H1 (cell line): ENCODE results near the gene PTPRT. TPM values are rescaled to one million over a fixed set of nuclear protein-coding genes. Genes with fewer than 3 reads are reported as not detected.

Experiments
- CTCF ChIA-PET: fragments of 300-600 bp; sonication (Branson Sonifier 250); formaldehyde crosslinking; loops from one replicate; lab custom pipeline; 2021; ENCODE audit not compliant: partially characterized antibody; lab: Charles Lee
- POLR2A ChIA-PET: fragments of 300-600 bp; sonication (Branson Sonifier 250); formaldehyde crosslinking; loops from one replicate; lab custom pipeline; 2021; ENCODE audit warnings: inconsistent platforms; ENCODE audit not compliant: partially characterized antibody; lab: Charles Lee
- DNase-seq, 2 experiments: peaks; one replicate each; pipeline versions ENCODE4 v3.0.0 to v3.0.0-alpha.2; 2010 to 2022; ENCODE audit warnings: low spot score in 2 of 2, low read depth in 1 of 2, mixed read lengths in 1 of 2
- FAIRE-seq: peaks from 2 replicates; lab custom pipeline; 2011; peaks lifted over from hg19 to GRCh38; lab: Jason Lieb, UNC
- H2AFZ ChIP-seq: 2 replicates; pipeline ENCODE4 v1.8.1; 2012; ENCODE audit warnings: low read length, inconsistent platforms
- H2AK5ac ChIP-seq: 2 replicates; pipeline ENCODE4 v1.6.1; 2013; ENCODE audit warnings: low read depth, low read length
- H2BK120ac ChIP-seq: replicated peaks from 2 replicates; pipeline ENCODE3; 2013; ENCODE audit warnings: low read depth, low read length, inconsistent platforms
- H2BK12ac ChIP-seq: 2 replicates; pipeline ENCODE4 v1.6.1; 2013; ENCODE audit warnings: low read depth, low read length
- H2BK15ac ChIP-seq: 2 replicates; pipeline ENCODE4 v1.6.1; 2013; ENCODE audit warnings: low read length
- H2BK20ac ChIP-seq: 2 replicates; pipeline ENCODE4 v1.6.1; 2013; ENCODE audit warnings: low read length
- H2BK5ac ChIP-seq: 2 replicates; pipeline ENCODE4 v1.6.1; 2013; ENCODE audit warnings: low read depth, low read length
- H3K14ac ChIP-seq: 2 replicates; pipeline ENCODE4 v1.6.1; 2013; ENCODE audit warnings: inconsistent platforms; ENCODE audit not compliant: insufficient read length
- H3K18ac ChIP-seq: 2 replicates; pipeline ENCODE4 v1.6.1; 2013; ENCODE audit warnings: low read length; ENCODE audit errors: extremely low read depth
- H3K23ac ChIP-seq: 2 replicates; pipeline ENCODE4 v1.6.1; 2013; ENCODE audit warnings: inconsistent platforms; ENCODE audit not compliant: insufficient read length
- H3K23me2 ChIP-seq: 2 replicates; pipeline ENCODE4 v1.6.1; 2013; ENCODE audit warnings: low read depth, low read length
- H3K27ac ChIP-seq: 2 replicates; pipeline ENCODE4 v1.6.1; 2011; ENCODE audit warnings: low read depth, low read length, inconsistent platforms
- H3K27me3 ChIP-seq, 4 experiments: replicated peaks in 1 of 4; 1 replicate in 1 of 4; 2 replicates in 3 of 4; pipeline versions ENCODE4 v1.6.1 to v1.8.1; 2011 to 2013; ENCODE audit warnings: low read length in 3 of 4, mild to moderate bottlenecking in 3 of 4, inconsistent platforms in 2 of 4, mixed read lengths in 2 of 4, moderate library complexity in 1 of 4; ENCODE audit not compliant: control insufficient read depth in 3 of 4, insufficient read depth in 3 of 4; ENCODE audit errors: extremely low read depth in 1 of 4
- H3K36me3 ChIP-seq, 4 experiments: 2 replicates each; pipeline versions ENCODE4 v1.6.1 to v1.8.1; 2011 to 2013; ENCODE audit warnings: mild to moderate bottlenecking in 4 of 4, low read length in 3 of 4, moderate library complexity in 2 of 4, control low read depth in 1 of 4, inconsistent platforms in 1 of 4; ENCODE audit not compliant: insufficient read depth in 4 of 4, control insufficient read depth in 2 of 4
- H3K4ac ChIP-seq: replicated peaks from 2 replicates; pipeline ENCODE3; 2013; ENCODE audit warnings: low read length, low read depth, mixed read lengths, inconsistent platforms; ENCODE audit not compliant: insufficient read length
- H3K4me1 ChIP-seq, 4 experiments: replicated peaks in 1 of 4; 1 replicate in 1 of 4; 2 replicates in 3 of 4; pipeline versions ENCODE4 v1.6.1 to v1.8.1; 2011 to 2013; ENCODE audit warnings: low read length in 3 of 4, inconsistent platforms in 2 of 4, mixed read lengths in 1 of 4; ENCODE audit not compliant: insufficient read depth in 4 of 4, control insufficient read depth in 3 of 4
- H3K4me2 ChIP-seq, 2 experiments: 2 replicates each; pipeline versions ENCODE4 v1.6.1 to v1.8.1; 2011 to 2013; ENCODE audit warnings: low read depth in 2 of 2, low read length in 2 of 2, control low read depth in 1 of 2, inconsistent platforms in 1 of 2, mild to moderate bottlenecking in 1 of 2; ENCODE audit not compliant: insufficient read depth in 1 of 2
- H3K4me3 ChIP-seq, 4 experiments: fragments of 200-600, 300-600 bp in 1 of 4; sonication (generic), shearing (Covaris generic), sonication (Bioruptor Twin) in 1 of 4; 2 replicates each; pipeline versions ENCODE4 v1.5.1 to v1.8.1; 2011 to 2016; ENCODE audit warnings: low read length in 4 of 4, low read depth in 3 of 4, control low read depth in 2 of 4, inconsistent platforms in 2 of 4, mild to moderate bottlenecking in 2 of 4, mixed read lengths in 1 of 4, moderate library complexity in 1 of 4; ENCODE audit not compliant: insufficient read depth in 2 of 4; ENCODE audit errors: extremely low read depth in 1 of 4
- H3K56ac ChIP-seq: replicated peaks from 2 replicates; pipeline ENCODE3; 2013; ENCODE audit warnings: low read depth, mild to moderate bottlenecking, mixed read lengths, low read length, inconsistent platforms; ENCODE audit not compliant: insufficient read length
- H3K79me1 ChIP-seq: 2 replicates; pipeline ENCODE4 v1.6.1; 2013; ENCODE audit warnings: low read depth, low read length, control low read depth
- H3K79me2 ChIP-seq, 2 experiments: 2 replicates each; pipeline versions ENCODE4 v1.6.1 to v1.8.1; 2012 to 2013; ENCODE audit warnings: low read length in 2 of 2, mild to moderate bottlenecking in 2 of 2, inconsistent platforms in 1 of 2; ENCODE audit not compliant: insufficient read depth in 2 of 2, control insufficient read depth in 1 of 2
- H3K9ac ChIP-seq, 4 experiments: replicated peaks in 1 of 4; 1 replicate in 1 of 4; 2 replicates in 3 of 4; pipeline versions ENCODE4 v1.6.1 to v1.8.1; 2011 to 2013; ENCODE audit warnings: low read depth in 3 of 4, low read length in 3 of 4, control low read depth in 2 of 4, mild to moderate bottlenecking in 2 of 4, moderate library complexity in 2 of 4, inconsistent platforms in 1 of 4; ENCODE audit errors: extremely low read depth in 1 of 4
- H3K9me3 ChIP-seq, 2 experiments: 2 replicates each; pipeline versions ENCODE4 v1.6.1 to v1.8.1; 2012 to 2013; ENCODE audit warnings: mild to moderate bottlenecking in 2 of 2, moderate library complexity in 2 of 2, control low read depth in 1 of 2, inconsistent platforms in 1 of 2, low read depth in 1 of 2, low read length in 1 of 2, mixed read lengths in 1 of 2; ENCODE audit not compliant: insufficient read depth in 2 of 2
- H4K20me1 ChIP-seq, 2 experiments: replicated peaks in 1 of 2; 2 replicates each; pipeline versions ENCODE3 to v1.8.1; 2011 to 2013; ENCODE audit warnings: inconsistent platforms in 2 of 2, low read length in 2 of 2, mild to moderate bottlenecking in 1 of 2; ENCODE audit not compliant: insufficient read depth in 2 of 2, control insufficient read depth in 1 of 2
- H4K5ac ChIP-seq: 2 replicates; pipeline ENCODE4 v1.6.1; 2013; ENCODE audit warnings: low read length, low read depth, mixed read lengths, inconsistent platforms; ENCODE audit not compliant: insufficient read length
- H4K8ac ChIP-seq: 2 replicates; pipeline ENCODE4 v1.8.0; 2013; ENCODE audit warnings: mild to moderate bottlenecking, moderate library complexity, low read length, inconsistent platforms; ENCODE audit not compliant: insufficient read depth; ENCODE audit errors: extremely low read depth
- H4K91ac ChIP-seq: replicated peaks from 2 replicates; pipeline ENCODE3; 2013; ENCODE audit warnings: low read length, mixed read lengths, inconsistent platforms; ENCODE audit not compliant: insufficient read length
- FOSL1 ChIP-seq: IDR thresholded peaks from 2 replicates; pipeline ENCODE4 v1.6.1; 2011; ENCODE audit warnings: mild to moderate bottlenecking, low read depth, low read length, moderate library complexity; ENCODE audit not compliant: insufficient read depth
- KDM5A ChIP-seq: fragments of 200-600 bp; IDR thresholded peaks from 2 replicates; pipeline ENCODE4 v1.7.1; 2012; ENCODE audit warnings: mild to moderate bottlenecking, low read length, inconsistent platforms, mixed read lengths
- SAP30 ChIP-seq: fragments of 300-600 bp; sonication (generic); IDR thresholded peaks from 2 replicates; pipeline ENCODE4 v1.7.1; 2012; ENCODE audit warnings: low read length, moderate library complexity, mild to moderate bottlenecking, inconsistent platforms; ENCODE audit not compliant: insufficient read depth, insufficient replicate concordance
- TCF12 ChIP-seq: IDR thresholded peaks from 2 replicates; pipeline ENCODE4 v1.6.1; 2011; ENCODE audit warnings: low read depth, mild to moderate bottlenecking, low read length
- WGBS, 2 experiments: shearing (Covaris generic) in 1 of 2; methylation state at CpG; one replicate each; pipeline versions ENCODE4 v1.1.6 to v1.1.7; 2013 to 2015; ENCODE audit warnings: low lambda C conversion rate in 2 of 2, mixed read lengths in 2 of 2, inconsistent platforms in 1 of 2, low coverage in 1 of 2, missing lambda C conversion rate in 1 of 2; ENCODE audit not compliant: insufficient replicate concordance in 2 of 2, insufficient coverage in 1 of 2, insufficient read length in 1 of 2; ENCODE audit errors: extremely low coverage in 1 of 2, missing lambda C conversion rate in 1 of 2; 5-methylcytosine and 5-hydroxymethylcytosine counted together
- polyA plus RNA-seq, 7 experiments: library from polyadenylated mRNA; depleted of rRNA in 3 of 7; stranded (reverse) in 5 of 7; unstranded in 2 of 7; fragments of >200 nt in 5 of 7; fragments of 200-250 nt in 2 of 7; gene quantifications; 1 replicate in 5 of 7; 2 replicates in 1 of 7; 4 replicates in 1 of 7; pipeline versions ENCODE4 v1.2.1 to v1.2.3, GENCODE V29; 2011 to 2013; ENCODE audit warnings: missing spikeins in 2 of 7, mixed read lengths in 2 of 7
- total RNA-seq: library from RNA; stranded (reverse); fragmentation: NEBNext Ultra II Directional; extraction: Animal tissue kit (Norgen Biotek cat#: 25700); gene quantifications from 2 replicates; pipeline ENCODE4 v1.2.1, GENCODE V29; 2021

PTPRT gene
- total and polyA plus RNA-seq, 2 of the 8 experiments (the other 6 are each of a cell fraction or from before 2014, with no cell fraction given): 0.33 to 1.8 TPM

GRCh38 chr20:42158272-42158671 is 1031.4 kb downstream of the PTPRT start:
- FAIRE-seq (no peak), DNase-seq (no peak)
- Histone ChIP-seq H3K36me3 (no peaks in the 10 kb centered on the region), H3K4me2 (no peak overlapping the region), H3K23me2 (no peaks in the 10 kb centered on the region), H4K5ac (no peak overlapping the region), H3K9me3 (no peaks in the 10 kb centered on the region), H3K18ac (no peak overlapping the region), H3K56ac (no peak overlapping the region), H2AK5ac (no peak overlapping the region), H2BK20ac (no peak overlapping the region), H3K9ac (no peak overlapping the region), H3K79me2 (no peaks in the 10 kb centered on the region), H4K91ac (no peak overlapping the region), H3K4me1 (peaks cover 0 to 3% (median 0%) of the 10 kb centered on the region in 4 experiments; a peak in 2 of 7 replicates), H2AFZ (no peak overlapping the region), H3K4me3 (no peak overlapping the region), H4K20me1 (no peaks in the 10 kb centered on the region), H3K27me3 (no peaks in the 10 kb centered on the region; a peak in 2 of 7 replicates), H3K23ac (no peak overlapping the region), H4K8ac (no peak overlapping the region), H2BK12ac (no peak overlapping the region), H3K14ac (no peak overlapping the region), H2BK120ac (no peak overlapping the region), H3K79me1 (no peaks in the 10 kb centered on the region), H3K4ac (no peak overlapping the region), H2BK5ac (no peak overlapping the region), H3K27ac (no peak overlapping the region), H2BK15ac (no peak overlapping the region)
- WGBS, 2 experiments: 100% methylated on average over 1 of the region's 1 CpG; no CpG with 5 or more reads in 1 of the 2 experiments
- ChIA-PET POLR2A (no interaction called here), CTCF (interaction anchor here (0.6 to 1.6 kb wide), 4 partner anchors 21 to 217 kb away, joined by 3 to 5 read pairs (median 3); no protein-coding TSS in a partner anchor)
- TF ChIP-seq FOSL1 (no peak), KDM5A (no peak), SAP30 (no peak), TCF12 (no peak)
